GM12874 (cell line): ENCODE results near the gene RAPH1.

Experiments
- CTCF ChIP-seq: IDR thresholded peaks from 2 replicates; pipeline ENCODE4 v1.5.1; 2011; ENCODE audit warnings: low read depth, mild to moderate bottlenecking, control low read depth, low read length, moderate library complexity; ENCODE audit not compliant: insufficient read depth

RAPH1 gene

DNA sequence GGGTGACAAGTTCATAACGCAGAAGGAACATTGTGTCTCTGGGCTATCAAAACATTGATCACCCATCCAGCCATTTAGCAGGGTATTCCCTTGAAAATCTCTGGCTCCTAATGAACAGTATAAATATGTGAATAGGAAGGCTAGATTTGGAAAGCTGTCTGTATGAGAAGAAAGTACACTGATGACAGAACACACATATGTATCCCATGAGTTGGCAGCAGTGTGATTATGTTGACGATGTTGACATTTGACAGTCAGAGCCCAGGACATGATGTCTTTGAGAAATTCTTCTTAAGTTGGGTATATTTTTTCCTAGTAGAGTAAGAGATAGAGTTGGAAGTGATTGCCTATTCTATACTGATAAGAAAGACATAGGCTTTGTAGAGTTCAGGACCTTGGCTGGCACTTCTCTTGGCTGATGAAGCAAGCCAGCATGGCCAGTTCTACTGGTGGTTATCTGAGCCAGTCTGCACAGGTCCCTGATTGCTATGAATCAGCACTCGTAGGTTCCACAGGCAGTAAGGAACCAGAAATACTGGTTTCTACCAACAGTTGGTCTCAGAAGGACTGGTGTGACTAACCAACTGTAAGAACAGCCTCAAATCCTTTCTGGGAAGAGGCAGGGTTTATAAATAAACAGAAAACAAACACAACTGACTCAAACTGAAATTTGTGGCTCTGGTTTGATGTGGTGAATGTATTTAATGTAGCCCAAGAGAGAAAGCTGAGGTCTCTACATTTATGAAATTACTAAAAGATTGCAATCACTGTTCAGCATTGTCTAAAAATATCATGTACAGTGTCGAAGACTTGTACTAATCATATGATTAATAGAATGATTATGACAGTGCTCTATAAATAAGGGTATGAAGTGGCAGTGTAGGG is 43.9 kb upstream of the RAPH1 start:
- TF ChIP-seq CTCF: no peak

DNA sequence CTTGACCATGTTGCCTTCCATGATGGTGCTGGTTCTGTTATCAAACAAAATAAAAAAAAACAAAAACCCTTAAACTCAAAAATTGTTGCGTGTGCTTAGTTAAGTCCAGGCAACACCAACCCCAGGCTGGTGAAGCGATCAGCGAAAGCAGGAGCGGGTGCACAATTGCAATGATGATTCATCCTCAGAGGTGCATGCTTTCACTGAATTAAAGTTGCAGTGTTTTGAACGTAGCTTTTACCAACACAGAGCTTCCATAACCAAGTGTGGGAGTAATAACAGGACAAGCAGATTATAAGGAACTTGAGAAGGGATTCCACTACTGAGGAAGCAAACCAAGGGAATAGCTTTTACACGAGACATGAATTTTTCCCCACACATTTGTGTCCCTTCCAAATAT is 39.7 kb upstream of the RAPH1 start:
- TF ChIP-seq CTCF: no peak

- no peak for TF ChIP-seq CTCF
Measured at GRCh38 chr2:203572316-203572715, 37.2 kb upstream of the RAPH1 start.

- no peak for TF ChIP-seq CTCF
Measured at GRCh38 chr2:203569677-203570316, 34.7 kb upstream of the RAPH1 start.

DNA sequence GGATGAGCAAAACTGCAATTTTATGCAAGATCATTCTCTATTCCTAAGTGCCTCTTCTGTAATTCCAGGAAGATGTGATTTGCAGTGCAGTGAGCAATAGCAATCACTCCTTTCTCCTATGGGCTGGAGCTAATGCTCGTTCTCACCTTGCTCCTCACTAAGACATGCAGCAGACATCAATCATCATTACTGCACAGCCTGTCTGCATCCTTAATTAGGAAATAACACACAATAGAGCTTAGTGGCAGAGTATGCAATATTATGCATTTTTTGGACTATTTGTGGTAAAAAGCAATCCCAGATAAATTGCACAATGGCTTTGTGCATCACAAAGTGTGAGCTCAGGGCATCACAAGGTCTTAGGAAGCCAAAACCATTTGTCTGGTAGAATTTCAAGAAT is 32.6 kb upstream of the RAPH1 start:
- TF ChIP-seq CTCF: no peak

DNA sequence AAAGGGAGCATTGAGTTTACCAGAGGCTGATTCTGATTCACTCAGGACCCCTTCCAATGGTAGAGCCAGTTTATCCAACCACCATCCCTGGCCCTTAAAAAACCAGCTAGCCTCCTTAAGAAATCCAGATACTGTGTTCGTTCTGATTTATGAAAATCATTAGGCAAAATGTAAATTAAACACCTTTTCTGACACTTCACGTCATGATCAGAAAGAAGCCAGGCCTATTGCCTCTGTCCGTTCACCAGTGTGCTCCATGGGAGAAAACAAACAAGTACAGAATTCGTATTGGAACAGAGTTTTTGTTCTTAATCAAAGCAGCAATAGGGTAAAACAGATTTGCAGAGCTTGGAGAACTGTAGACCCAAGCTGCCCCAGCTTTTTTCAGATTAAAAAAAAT is 31.1 kb upstream of the RAPH1 start:
- TF ChIP-seq CTCF: no peak

- no peak for TF ChIP-seq CTCF
Measured at GRCh38 chr2:203565076-203565475, 30.0 kb upstream of the RAPH1 start.
